Measurements from ENCODE around the gene KDM3A. TPM values are rescaled to one million over a fixed set of nuclear protein-coding genes. Genes with fewer than 3 reads are reported as not detected.

KDM3A gene
- total RNA-seq, 1 experiment from 2014 or later, result 52.6 TPM

- TF ChIP-seq REST (IDR thresholded peaks at IDR 0.05; ENCODE audit: low read depth), result no peak
- no peak for TF ChIP-seq JUND (IDR thresholded peaks at IDR 0.05)
- TF ChIP-seq SRF (IDR thresholded peaks at IDR 0.05; ENCODE audit: low read depth), result no peak
- no peak for TF ChIP-seq ELF1 (IDR thresholded peaks at IDR 0.05; ENCODE audit: borderline replicate concordance, low read depth)
- no peak for TF ChIP-seq FOSL1 (IDR thresholded peaks at IDR 0.05; ENCODE audit: low read depth)
These were observed 30.5 kb downstream of the KDM3A start (continued) for GRCh38 chr2:86471637-86472036.

GRCh38 chr2:86476092-86476491, 34.9 kb downstream of the KDM3A start:
- ChIA-PET POLR2A (no interaction called here), CTCF (no interaction called here)

More at GRCh38 chr2:86476092-86476491, 34.9 kb downstream of the KDM3A start:
- H3K79me2 ChIP-seq (ENCODE audit: insufficient read depth, low read length), result no peaks in the 10 kb centered on the region
- no peaks in the 10 kb centered on the region for H4K20me1 ChIP-seq (ENCODE audit: insufficient read depth)
- no peaks in the 10 kb centered on the region for H3K9me3 ChIP-seq (ENCODE audit: control insufficient read depth in 1 of 2, insufficient read depth in 1 of 2, low read depth in 1 of 2, low read length in 2 of 2)
- no peak overlapping the region for H3K4me3 ChIP-seq (replicated peaks in 1 of 2; ENCODE audit: low read depth in 1 of 2, low read length in 2 of 2)
- RAD21 ChIA-PET (ENCODE audit: low non-redundant PET in 1 of 2, low total read pairs in 2 of 2, uncharacterized antibody in 2 of 2, unreplicated experiment in 2 of 2), result no interaction called here
- no peak for DNase-seq (ENCODE audit: low read depth, low spot score)
- ATAC-seq, result no peak
- no TSS peak for BruUV-seq (replicated peaks)
- no peak overlapping the region for H3K27ac ChIP-seq (ENCODE audit: low read depth, low read length)
- no peaks in the 10 kb centered on the region for H3K4me1 ChIP-seq (ENCODE audit: control insufficient read depth in 1 of 2, insufficient read depth in 2 of 2, low read length in 2 of 2)
- no peak for TF ChIP-seq MAX (IDR thresholded peaks at IDR 0.05)
- no peak for TF ChIP-seq SRF (IDR thresholded peaks at IDR 0.05; ENCODE audit: low read depth)
- TF ChIP-seq POLR2A (IDR thresholded peaks at IDR 0.05; ENCODE audit: borderline replicate concordance, extremely low read depth, insufficient read depth, insufficient read length), result no peak
- no peak for TF ChIP-seq FOSL1 (IDR thresholded peaks at IDR 0.05; ENCODE audit: low read depth)
- TF ChIP-seq ELF1 (IDR thresholded peaks at IDR 0.05; ENCODE audit: borderline replicate concordance, low read depth), result no peak
- no peak for TF ChIP-seq POLR2AphosphoS5 (IDR thresholded peaks at IDR 0.05; ENCODE audit: low read depth, low read length)
- no peak for TF ChIP-seq ZFX (IDR thresholded peaks at IDR 0.05)
- TF ChIP-seq, protein P1, sequence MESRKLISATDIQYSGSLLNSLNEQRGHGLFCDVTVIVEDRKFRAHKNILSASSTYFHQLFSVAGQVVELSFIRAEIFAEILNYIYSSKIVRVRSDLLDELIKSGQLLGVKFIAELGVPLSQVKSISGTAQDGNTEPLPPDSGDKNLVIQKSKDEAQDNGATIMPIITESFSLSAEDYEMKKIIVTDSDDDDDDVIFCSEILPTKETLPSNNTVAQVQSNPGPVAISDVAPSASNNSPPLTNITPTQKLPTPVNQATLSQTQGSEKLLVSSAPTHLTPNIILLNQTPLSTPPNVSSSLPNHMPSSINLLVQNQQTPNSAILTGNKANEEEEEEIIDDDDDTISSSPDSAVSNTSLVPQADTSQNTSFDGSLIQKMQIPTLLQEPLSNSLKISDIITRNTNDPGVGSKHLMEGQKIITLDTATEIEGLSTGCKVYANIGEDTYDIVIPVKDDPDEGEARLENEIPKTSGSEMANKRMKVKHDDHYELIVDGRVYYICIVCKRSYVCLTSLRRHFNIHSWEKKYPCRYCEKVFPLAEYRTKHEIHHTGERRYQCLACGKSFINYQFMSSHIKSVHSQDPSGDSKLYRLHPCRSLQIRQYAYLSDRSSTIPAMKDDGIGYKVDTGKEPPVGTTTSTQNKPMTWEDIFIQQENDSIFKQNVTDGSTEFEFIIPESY (IDR thresholded peaks at IDR 0.05; ENCODE audit: extremely low read depth, insufficient replicate concordance, low read length), result no peak
- no peak overlapping the region for H2AFZ ChIP-seq (ENCODE audit: low read depth, low read length, poor library complexity, severe bottlenecking)
- H3K36me3 ChIP-seq (ENCODE audit: control insufficient read depth in 1 of 2, insufficient read depth in 2 of 2, low read length in 2 of 2), result peaks cover 35 to 39% of the 10 kb centered on the region in 2 experiments
- no peaks in the 10 kb centered on the region for H3K9me2 ChIP-seq (ENCODE audit: insufficient read depth)
- no peak overlapping the region for H3K9ac ChIP-seq (ENCODE audit: low read length)
- H3K4me2 ChIP-seq (ENCODE audit: low read length), result no peak overlapping the region
- intact Hi-C loops (cut with micrococcal nuclease), result no loop called here
- H3K27me3 ChIP-seq (ENCODE audit: insufficient read depth, low read length), result no peaks in the 10 kb centered on the region
